ENCODE data around the gene TENT5C. TPM values are rescaled to one million over a fixed set of nuclear protein-coding genes. Genes with fewer than 3 reads are reported as not detected.

Gene TENT5C
- total RNA-seq, 5 donors from 2014 or later (not counting 1 experiment from before 2014, with no cell fraction given) = 7.6 to 133 (median 11.2) TPM

- DNase-seq (no peak), ATAC-seq (replicated peaks in 1 of 4) (no peak)
- ChIA-PET CTCF (interaction anchor here (0.5 to 1.6 kb wide), 6 partner anchors 9 to 1044 kb away, joined by 3 to 7 read pairs (median 4); no protein-coding TSS in a partner anchor), POLR2A (interaction anchor here (0.6 to 1.0 kb wide), 6 partner anchors 9 to 241 kb away, joined by 3 to 7 read pairs (median 3); no protein-coding TSS in a partner anchor)
- H3K27ac Mint-ChIP-seq = no peak overlapping the region
- Histone ChIP-seq H3K27me3 (replicated peaks in 1 of 2; ENCODE audit: control insufficient read depth in 2 of 2, extremely low read depth in 1 of 2, insufficient read depth in 2 of 2, low read length in 1 of 2) (no peaks in the 10 kb centered on the region), H3K4me3 (ENCODE audit: control insufficient read depth in 1 of 2, extremely low read depth in 1 of 2, low read length in 1 of 2) (no peak overlapping the region), H3K36me3 (ENCODE audit: control insufficient read depth in 2 of 2, extremely low read depth in 1 of 2, insufficient read depth in 1 of 2, low read length in 1 of 2) (peaks cover 0 to 2% of the 10 kb centered on the region in 2 donors), H3K27ac (ENCODE audit: low read length) (no peak overlapping the region), H3K9me3 (no peaks in the 10 kb centered on the region), H3K4me1 (ENCODE audit: control insufficient read depth in 1 of 2, extremely low read depth in 1 of 2, insufficient read depth in 2 of 2, low read length in 2 of 2) (peaks cover 0 to 42% of the 10 kb centered on the region in 2 experiments)
- H3K4me1 Mint-ChIP-seq = peaks cover 36 to 83% (median 76%) of the 10 kb centered on the region in 3 donors
- no peaks in the 10 kb centered on the region for H3K9me3 Mint-ChIP-seq
- 100% methylated on average over 3 of the region's 6 CpGs for WGBS (ENCODE audit: insufficient coverage)
- H3K36me3 Mint-ChIP-seq = peaks cover 67% of the 10 kb centered on the region
- no peak overlapping the region for H3K4me3 Mint-ChIP-seq
- no peaks in the 10 kb centered on the region for H3K27me3 Mint-ChIP-seq
Measured at GRCh38 chr1:117616967-117617366, 11.1 kb downstream of the TENT5C start.

- POLR2A ChIA-PET = interaction anchor here (0.5 to 1.7 kb wide), 5 partner anchors 10 to 332 kb away, joined by 5 to 20 read pairs (median 11); partner anchors contain the start of genes MAN1A2 (in 1 of the 2) and TENT5C (in 1 of the 2)
- no peak overlapping the region for H3K4me3 Mint-ChIP-seq
- no peaks in the 10 kb centered on the region for H3K27me3 ChIP-seq (replicated peaks in 1 of 2; ENCODE audit: control insufficient read depth in 2 of 2, extremely low read depth in 1 of 2, insufficient read depth in 2 of 2, low read length in 1 of 2)
- peaks cover 72% of the 10 kb centered on the region for H3K36me3 Mint-ChIP-seq
- no peaks in the 10 kb centered on the region for H3K27me3 Mint-ChIP-seq
- no peak overlapping the region for H3K4me3 ChIP-seq (ENCODE audit: control insufficient read depth in 1 of 2, extremely low read depth in 1 of 2, low read length in 1 of 2)
- H3K27ac Mint-ChIP-seq = no peak overlapping the region
- H3K36me3 ChIP-seq (ENCODE audit: control insufficient read depth in 2 of 2, extremely low read depth in 1 of 2, insufficient read depth in 1 of 2, low read length in 1 of 2) = peaks cover 0 to 12% of the 10 kb centered on the region in 2 donors
- H3K27ac ChIP-seq (ENCODE audit: low read length) = no peak overlapping the region
- ATAC-seq (replicated peaks in 1 of 4) (no peak), DNase-seq (no peak)
- H3K9me3 ChIP-seq = no peaks in the 10 kb centered on the region
- H3K9me3 Mint-ChIP-seq = no peaks in the 10 kb centered on the region
- no CpG with 5 or more reads among the region's 2 CpGs for WGBS (ENCODE audit: insufficient coverage)
- H3K4me1 Mint-ChIP-seq = peaks cover 31 to 78% (median 67%) of the 10 kb centered on the region in 3 donors
- CTCF ChIA-PET = interaction anchor here (0.6 to 1.3 kb wide), 4 partner anchors 8 to 93 kb away, joined by 3 to 4 read pairs (median 3); no protein-coding TSS in a partner anchor
- peaks cover 0 to 39% of the 10 kb centered on the region in 2 experiments for H3K4me1 ChIP-seq (ENCODE audit: control insufficient read depth in 1 of 2, extremely low read depth in 1 of 2, insufficient read depth in 2 of 2, low read length in 2 of 2)
Measured at GRCh38 chr1:117618450-117619122, 12.7 kb downstream of the TENT5C start.

DNA sequence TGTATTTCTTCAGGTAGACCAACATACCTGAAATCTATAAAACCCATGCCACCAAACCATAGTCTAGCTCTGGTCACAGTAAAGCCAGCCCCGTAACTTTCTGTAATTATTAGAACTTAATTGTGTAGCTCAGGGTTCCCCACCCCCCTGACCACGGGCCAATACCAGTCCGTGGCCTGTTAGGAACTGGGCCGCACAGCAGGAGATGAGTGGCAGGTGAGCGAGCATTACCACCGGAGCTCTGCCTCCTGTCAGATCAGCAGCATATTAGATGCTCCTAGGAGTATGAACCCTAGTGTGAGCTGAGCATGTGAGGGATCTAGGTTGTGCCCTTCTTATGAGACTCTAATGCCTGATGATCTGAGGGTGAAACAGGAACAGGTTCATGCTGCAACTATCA is 14.6 kb downstream of the TENT5C start:
- Mint-ChIP-seq H3K36me3 (peaks cover 74% of the 10 kb centered on the region), H3K4me3 (no peak overlapping the region), H3K27ac (no peak overlapping the region), H3K4me1 (peaks cover 20 to 63% (median 50%) of the 10 kb centered on the region in 3 donors), H3K9me3 (no peaks in the 10 kb centered on the region), H3K27me3 (no peaks in the 10 kb centered on the region)
- 93% methylated on average over 3 of the region's 6 CpGs for WGBS (ENCODE audit: insufficient coverage)
- peaks cover 0 to 27% of the 10 kb centered on the region in 2 donors for H3K36me3 ChIP-seq (ENCODE audit: control insufficient read depth in 2 of 2, extremely low read depth in 1 of 2, insufficient read depth in 1 of 2, low read length in 1 of 2)
- DNase-seq (no peak), ATAC-seq (replicated peaks in 1 of 4) (no peak)
- CTCF ChIA-PET = interaction anchor here (0.5 to 1.1 kb wide), 3 partner anchors 54 to 134 kb away, joined by 3 to 4 read pairs (median 3); no protein-coding TSS in a partner anchor
- no peaks in the 10 kb centered on the region for H3K27me3 ChIP-seq (replicated peaks in 1 of 2; ENCODE audit: control insufficient read depth in 2 of 2, extremely low read depth in 1 of 2, insufficient read depth in 2 of 2, low read length in 1 of 2)
- H3K27ac ChIP-seq (ENCODE audit: low read length) = no peak overlapping the region
- no peak overlapping the region for H3K4me3 ChIP-seq (ENCODE audit: control insufficient read depth in 1 of 2, extremely low read depth in 1 of 2, low read length in 1 of 2)
- peaks cover 0 to 22% of the 10 kb centered on the region in 2 experiments for H3K4me1 ChIP-seq (ENCODE audit: control insufficient read depth in 1 of 2, extremely low read depth in 1 of 2, insufficient read depth in 2 of 2, low read length in 2 of 2)
- no peaks in the 10 kb centered on the region for H3K9me3 ChIP-seq
- POLR2A ChIA-PET = interaction anchor here in 1 of 2 donors (0.6 kb wide), 1 partner anchor 41 kb away, joined by 4 read pairs; no protein-coding TSS in a partner anchor

- no peak overlapping the region for H3K4me3 ChIP-seq (ENCODE audit: control insufficient read depth in 1 of 2, extremely low read depth in 1 of 2, low read length in 1 of 2)
- Mint-ChIP-seq H3K4me3 (no peak overlapping the region), H3K27ac (no peak overlapping the region), H3K27me3 (no peaks in the 10 kb centered on the region), H3K9me3 (no peaks in the 10 kb centered on the region), H3K36me3 (peaks cover 70% of the 10 kb centered on the region), H3K4me1 (peaks cover 11 to 55% (median 41%) of the 10 kb centered on the region in 3 donors)
- ChIA-PET CTCF (interaction anchor here (0.5 to 1.5 kb wide), 6 partner anchors 11 to 133 kb away, joined by 3 to 4 read pairs (median 3); no protein-coding TSS in a partner anchor), POLR2A (interaction anchor here in 1 of 2 donors (0.6 to 1.0 kb wide), 3 partner anchors 35 to 308 kb away, joined by 3 to 7 read pairs (median 4); partner anchors contain the start of gene GDAP2)
- H3K9me3 ChIP-seq = no peaks in the 10 kb centered on the region
- H3K4me1 ChIP-seq (ENCODE audit: control insufficient read depth in 1 of 2, extremely low read depth in 1 of 2, insufficient read depth in 2 of 2, low read length in 2 of 2) = peaks cover 0 to 13% of the 10 kb centered on the region in 2 experiments
- no peak overlapping the region for H3K27ac ChIP-seq (ENCODE audit: low read length)
- peak in 1 of 4 experiments; percentile 11 for ATAC-seq (replicated peaks in 1 of 4)
- no peaks in the 10 kb centered on the region for H3K27me3 ChIP-seq (replicated peaks in 1 of 2; ENCODE audit: control insufficient read depth in 2 of 2, extremely low read depth in 1 of 2, insufficient read depth in 2 of 2, low read length in 1 of 2)
- WGBS (ENCODE audit: insufficient coverage) = 100% methylated on average over 2 of the region's 4 CpGs
- peaks cover 0 to 27% of the 10 kb centered on the region in 2 donors for H3K36me3 ChIP-seq (ENCODE audit: control insufficient read depth in 2 of 2, extremely low read depth in 1 of 2, insufficient read depth in 1 of 2, low read length in 1 of 2)
- DNase-seq = no peak
Measured at GRCh38 chr1:117621316-117621715, 15.5 kb downstream of the TENT5C start.

GRCh38 chr1:117622726-117623125 is 16.9 kb downstream of the TENT5C start:
- Mint-ChIP-seq H3K36me3 (peaks cover 75% of the 10 kb centered on the region), H3K27me3 (no peaks in the 10 kb centered on the region), H3K4me1 (peaks cover 14 to 52% (median 34%) of the 10 kb centered on the region in 3 donors), H3K9me3 (no peaks in the 10 kb centered on the region), H3K27ac (no peak overlapping the region), H3K4me3 (no peak overlapping the region)
- Histone ChIP-seq H3K27me3 (replicated peaks in 1 of 2; ENCODE audit: control insufficient read depth in 2 of 2, extremely low read depth in 1 of 2, insufficient read depth in 2 of 2, low read length in 1 of 2) (no peaks in the 10 kb centered on the region), H3K36me3 (ENCODE audit: control insufficient read depth in 2 of 2, extremely low read depth in 1 of 2, insufficient read depth in 1 of 2, low read length in 1 of 2) (peaks cover 0 to 27% of the 10 kb centered on the region in 2 donors), H3K4me1 (ENCODE audit: control insufficient read depth in 1 of 2, extremely low read depth in 1 of 2, insufficient read depth in 2 of 2, low read length in 2 of 2) (peaks cover 0 to 9% of the 10 kb centered on the region in 2 experiments), H3K27ac (ENCODE audit: low read length) (no peak overlapping the region), H3K9me3 (no peaks in the 10 kb centered on the region), H3K4me3 (ENCODE audit: control insufficient read depth in 1 of 2, extremely low read depth in 1 of 2, low read length in 1 of 2) (no peak overlapping the region)
- ChIA-PET POLR2A (interaction anchor here in 1 of 2 donors (0.6 to 1.4 kb wide), 2 partner anchors 14 to 16 kb away, joined by 8 to 9 read pairs; no protein-coding TSS in a partner anchor), CTCF (interaction anchor here in 1 of 2 donors (0.6 to 1.5 kb wide), 4 partner anchors 12 to 131 kb away, joined by 3 to 5 read pairs (median 3); no protein-coding TSS in a partner anchor)
- no peak for DNase-seq
- ATAC-seq (replicated peaks in 1 of 4) = peak in 1 of 4 experiments; percentile 13
- WGBS (ENCODE audit: insufficient coverage) = 97% methylated on average over 13 of the region's 14 CpGs

- H3K4me3 Mint-ChIP-seq = no peak overlapping the region
- H3K4me1 ChIP-seq (ENCODE audit: control insufficient read depth in 1 of 2, extremely low read depth in 1 of 2, insufficient read depth in 2 of 2, low read length in 2 of 2) = peaks cover 0 to 9% of the 10 kb centered on the region in 2 experiments
- H3K36me3 ChIP-seq (ENCODE audit: control insufficient read depth in 2 of 2, extremely low read depth in 1 of 2, insufficient read depth in 1 of 2, low read length in 1 of 2) = peaks cover 0 to 27% of the 10 kb centered on the region in 2 donors
- no peaks in the 10 kb centered on the region for H3K9me3 ChIP-seq
- ATAC-seq (replicated peaks in 1 of 4) (no peak), DNase-seq (no peak)
- no peaks in the 10 kb centered on the region for H3K9me3 Mint-ChIP-seq
- WGBS (ENCODE audit: insufficient coverage) = 94% methylated on average over 4 of the region's 9 CpGs
- ChIA-PET POLR2A (interaction anchor here in 1 of 2 donors (0.6 to 1.4 kb wide), 3 partner anchors 11 to 16 kb away, joined by 4 to 9 read pairs (median 8); no protein-coding TSS in a partner anchor), CTCF (interaction anchor here in 1 of 2 donors (1.4 to 1.5 kb wide), 2 partner anchors 15 to 51 kb away, joined by 3 to 5 read pairs; no protein-coding TSS in a partner anchor)
- H3K27ac ChIP-seq (ENCODE audit: low read length) = no peak overlapping the region
- H3K4me3 ChIP-seq (ENCODE audit: control insufficient read depth in 1 of 2, extremely low read depth in 1 of 2, low read length in 1 of 2) = no peak overlapping the region
- no peaks in the 10 kb centered on the region for H3K27me3 ChIP-seq (replicated peaks in 1 of 2; ENCODE audit: control insufficient read depth in 2 of 2, extremely low read depth in 1 of 2, insufficient read depth in 2 of 2, low read length in 1 of 2)
- H3K36me3 Mint-ChIP-seq = peaks cover 72% of the 10 kb centered on the region
- no peaks in the 10 kb centered on the region for H3K27me3 Mint-ChIP-seq
- H3K4me1 Mint-ChIP-seq = peaks cover 15 to 49% (median 29%) of the 10 kb centered on the region in 3 donors
- H3K27ac Mint-ChIP-seq = no peak overlapping the region
Measured at GRCh38 chr1:117623141-117623540, 17.3 kb downstream of the TENT5C start.

Data from T-cell (primary cell).